Neural crest cell (in vitro differentiated cells): Measurements from ENCODE around the gene ZNF570. TPM values are rescaled to one million over a fixed set of nuclear protein-coding genes. Genes with fewer than 3 reads are reported as not detected.

Experiments used
- DNase-seq: peaks from one replicate; pipeline ENCODE4 v3.0.0; 2021; ENCODE audit warnings: low read depth, mixed read lengths, low spot score
- H3K27ac Mint-ChIP-seq: one replicate; pipeline ENCODE4 v1.8.0; 2021; ENCODE audit warnings: mild to moderate bottlenecking, mixed read lengths; ENCODE audit not compliant: unreplicated experiment
- H3K27me3 Mint-ChIP-seq: 2 replicates; pipeline ENCODE4 v1.8.0; 2021; ENCODE audit warnings: low read depth, mild to moderate bottlenecking, mixed read lengths
- H3K36me3 Mint-ChIP-seq: 2 replicates; pipeline ENCODE4 v1.8.0; 2021; ENCODE audit warnings: low read depth, mild to moderate bottlenecking, mixed read lengths
- H3K4me1 Mint-ChIP-seq: 2 replicates; pipeline ENCODE4 v1.8.0; 2021; ENCODE audit warnings: mixed read lengths
- H3K4me3 Mint-ChIP-seq: one replicate; pipeline ENCODE4 v1.8.0; 2021; ENCODE audit warnings: mild to moderate bottlenecking, mixed read lengths
- H3K9me3 Mint-ChIP-seq: 2 replicates; pipeline ENCODE4 v1.8.0; 2021; ENCODE audit warnings: mixed read lengths
- total RNA-seq: library from RNA; stranded (reverse); gene quantifications from 2 replicates; pipeline ENCODE4 v1.2.1, GENCODE V29; 2021
- TF ChIP-seq, protein P1 (sequence below): fragments of 200-600 bp; sonication (generic); conservative IDR thresholded peaks from 2 replicates; pipeline ENCODE4 v1.5.0; 2021; ENCODE audit warnings: antibody characterized with exemption, mild to moderate bottlenecking

ZNF570 gene
- total RNA-seq, 1 donor from 2014 or later, result 8.4 TPM

DNA sequence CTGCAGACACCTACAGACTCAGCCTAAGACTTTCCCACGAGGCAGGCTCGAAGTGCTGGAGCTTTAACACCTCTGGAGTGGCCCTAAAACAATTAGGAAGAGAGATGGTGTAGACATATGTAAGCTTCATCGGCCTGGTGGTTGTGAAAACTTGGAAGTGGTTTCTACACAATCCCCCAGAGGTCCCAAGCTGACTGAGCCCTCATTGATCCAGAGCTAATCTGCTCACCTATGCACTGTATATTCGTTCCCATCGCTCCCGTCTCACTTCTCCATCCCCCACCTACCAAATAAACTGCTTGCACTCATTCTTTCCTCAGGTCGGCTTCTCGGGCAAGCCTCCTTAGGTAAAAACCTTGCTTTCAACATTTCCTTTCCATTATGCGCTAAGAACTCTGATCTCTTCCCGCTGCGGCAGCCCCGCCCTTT lies 36.8 kb downstream of the ZNF570 start:
- no peaks in the 10 kb centered on the region for H3K27me3 Mint-ChIP-seq
- H3K9me3 Mint-ChIP-seq, result peaks cover 7% of the 10 kb centered on the region
- no peak overlapping the region for H3K27ac Mint-ChIP-seq
- no peaks in the 10 kb centered on the region for H3K4me1 Mint-ChIP-seq
- no peak for DNase-seq
- no peak overlapping the region for H3K4me3 Mint-ChIP-seq
- TF ChIP-seq, protein P1, sequence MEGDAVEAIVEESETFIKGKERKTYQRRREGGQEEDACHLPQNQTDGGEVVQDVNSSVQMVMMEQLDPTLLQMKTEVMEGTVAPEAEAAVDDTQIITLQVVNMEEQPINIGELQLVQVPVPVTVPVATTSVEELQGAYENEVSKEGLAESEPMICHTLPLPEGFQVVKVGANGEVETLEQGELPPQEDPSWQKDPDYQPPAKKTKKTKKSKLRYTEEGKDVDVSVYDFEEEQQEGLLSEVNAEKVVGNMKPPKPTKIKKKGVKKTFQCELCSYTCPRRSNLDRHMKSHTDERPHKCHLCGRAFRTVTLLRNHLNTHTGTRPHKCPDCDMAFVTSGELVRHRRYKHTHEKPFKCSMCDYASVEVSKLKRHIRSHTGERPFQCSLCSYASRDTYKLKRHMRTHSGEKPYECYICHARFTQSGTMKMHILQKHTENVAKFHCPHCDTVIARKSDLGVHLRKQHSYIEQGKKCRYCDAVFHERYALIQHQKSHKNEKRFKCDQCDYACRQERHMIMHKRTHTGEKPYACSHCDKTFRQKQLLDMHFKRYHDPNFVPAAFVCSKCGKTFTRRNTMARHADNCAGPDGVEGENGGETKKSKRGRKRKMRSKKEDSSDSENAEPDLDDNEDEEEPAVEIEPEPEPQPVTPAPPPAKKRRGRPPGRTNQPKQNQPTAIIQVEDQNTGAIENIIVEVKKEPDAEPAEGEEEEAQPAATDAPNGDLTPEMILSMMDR, result no peak
- peaks cover 28% of the 10 kb centered on the region for H3K36me3 Mint-ChIP-seq

DNA sequence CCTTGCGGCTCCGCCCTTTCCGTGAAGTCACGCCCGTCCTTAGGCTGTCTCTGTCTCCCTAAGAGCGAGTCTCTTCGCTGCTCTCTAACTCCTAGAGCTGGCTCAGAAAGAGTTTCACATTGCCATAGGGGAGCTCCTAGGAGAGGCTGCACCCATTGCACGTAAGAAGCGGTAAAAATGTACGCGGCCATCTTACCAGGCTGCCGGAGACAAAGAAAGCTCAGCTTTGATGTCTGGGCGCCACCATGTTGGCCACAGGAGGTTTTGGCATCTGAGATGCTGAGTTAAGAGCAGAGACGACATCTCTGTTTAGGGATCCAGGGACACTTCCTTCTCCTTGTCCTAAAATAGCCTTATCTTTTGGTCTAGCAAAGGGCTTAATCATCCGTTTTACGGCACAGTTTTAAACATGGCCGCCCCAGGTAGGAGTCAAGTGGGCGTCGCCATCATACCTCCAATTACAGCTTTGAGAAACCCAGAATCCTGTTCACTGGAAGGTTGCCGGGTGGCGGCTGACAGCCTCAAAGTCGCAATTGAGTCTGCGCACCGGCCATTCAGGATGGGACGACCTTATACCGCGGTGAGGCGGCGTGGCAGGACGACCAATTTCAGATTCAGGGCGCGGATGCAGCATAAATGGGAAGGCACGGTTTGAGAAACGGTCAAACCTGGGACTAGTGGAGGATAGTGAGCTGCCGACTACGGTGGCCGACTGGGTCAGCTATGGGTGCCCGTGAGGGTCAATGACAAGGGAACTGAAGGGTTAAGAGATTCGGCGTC lies 37.4 kb downstream of the ZNF570 start, which contains the start of gene ZNF793:
ZNF793 (plus strand) TSS at position 553 of the 780 bp plus-strand sequence. CDS start 16,501 bp downstream, outside the sequence.
- TF ChIP-seq, protein P1, result no peak

DNA sequence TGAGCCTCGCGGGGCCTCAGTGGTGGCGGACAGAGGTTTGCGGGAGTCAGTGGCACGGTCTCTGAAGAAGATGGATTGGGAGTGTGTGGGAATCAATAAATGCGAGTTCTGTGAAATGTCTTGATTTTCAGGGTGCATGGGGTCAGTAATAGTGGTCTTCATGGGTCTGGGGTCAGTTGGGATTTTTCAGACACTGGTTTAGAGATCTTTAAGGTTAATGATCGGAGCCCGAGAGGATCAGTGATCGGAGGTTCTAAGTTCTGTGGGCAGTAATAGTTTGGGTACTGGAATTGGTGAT lies 38.0 kb downstream of the ZNF570 start:
- TF ChIP-seq, protein P1, result no peak
- Mint-ChIP-seq H3K9me3 (peaks cover 7% of the 10 kb centered on the region), H3K27ac (no peak overlapping the region), H3K36me3 (peaks cover 31% of the 10 kb centered on the region), H3K27me3 (no peaks in the 10 kb centered on the region), H3K4me1 (no peaks in the 10 kb centered on the region), H3K4me3 (no peak overlapping the region)
- DNase-seq, result no peak

More for the DNA sequence above, 37.4 kb downstream of the ZNF570 start, which contains the start of gene ZNF793:
- Mint-ChIP-seq H3K4me3 (no peak within 1 kb of the TSS), H3K9me3 (peaks cover 7% of the 10 kb centered on the region), H3K27me3 (no peaks in the 10 kb centered on the region), H3K36me3 (peaks cover 31% of the 10 kb centered on the region), H3K4me1 (no peaks in the 10 kb centered on the region), H3K27ac (no peak within 1 kb of the TSS)
- DNase-seq, result peak; percentile 79

DNA sequence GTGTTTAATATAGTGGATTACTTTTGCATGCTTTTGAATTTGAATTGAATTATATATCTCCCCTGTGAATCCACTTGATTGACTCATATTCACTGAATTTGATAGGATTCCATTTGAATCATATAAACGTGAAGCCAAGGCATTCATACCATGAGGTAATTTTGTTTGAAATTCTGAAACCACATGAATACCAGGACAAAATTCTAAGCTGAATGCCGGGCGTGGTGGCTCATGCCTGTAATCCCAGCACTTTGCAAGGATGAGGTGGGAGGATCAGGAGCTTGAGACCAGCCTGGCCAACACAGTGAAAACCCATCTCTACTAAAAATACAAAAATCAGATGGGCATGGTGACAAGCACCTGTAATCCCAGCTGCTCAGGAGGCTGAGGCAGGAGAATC lies 42.0 kb downstream of the ZNF570 start:
- Mint-ChIP-seq H3K27me3 (no peaks in the 10 kb centered on the region), H3K27ac (no peak overlapping the region), H3K4me3 (no peak overlapping the region), H3K36me3 (peaks cover 43% of the 10 kb centered on the region), H3K9me3 (peaks cover 12% of the 10 kb centered on the region), H3K4me1 (no peaks in the 10 kb centered on the region)
- no peak for DNase-seq
- TF ChIP-seq, protein P1, result no peak

DNA sequence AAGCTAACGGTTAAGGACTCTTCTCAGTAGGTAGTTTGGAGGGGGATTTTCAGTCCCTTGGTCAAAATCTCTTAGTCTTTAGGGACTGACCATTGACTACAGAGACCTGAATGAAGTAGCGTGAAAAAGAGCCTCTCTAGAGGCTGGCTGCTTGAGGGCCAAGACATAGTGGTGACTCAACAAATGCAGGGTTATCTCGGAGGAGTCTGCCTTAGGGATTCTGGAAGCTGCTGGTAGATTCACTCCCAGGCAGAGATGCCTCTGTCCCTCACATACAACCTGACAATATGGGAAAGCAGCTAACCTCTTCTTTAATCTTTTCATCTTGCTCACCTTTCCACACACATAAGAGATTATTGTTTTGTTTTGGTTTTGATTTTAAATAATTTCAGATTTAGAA lies 42.7 kb downstream of the ZNF570 start:
- H3K9me3 Mint-ChIP-seq, result peaks cover 12% of the 10 kb centered on the region
- no peak overlapping the region for H3K27ac Mint-ChIP-seq
- H3K4me3 Mint-ChIP-seq, result no peak overlapping the region
- peaks cover 46% of the 10 kb centered on the region for H3K36me3 Mint-ChIP-seq
- no peaks in the 10 kb centered on the region for H3K4me1 Mint-ChIP-seq
- no peaks in the 10 kb centered on the region for H3K27me3 Mint-ChIP-seq
- TF ChIP-seq, protein P1, result no peak
- DNase-seq, result no peak
